Stimulated activated CD4-positive, alpha-beta T cell treated with anti-CD3 and anti-CD28 coated beads, TNF-alpha, amount 100 ng/mL, for 24 hours (primary cell): Measurements from ENCODE around the gene RPS3A.
A peak's percentile ranks its signal among the peaks of the same experiment; 100 is the strongest.
"Not testable (repeated sequence)": the region's sequence is repeated elsewhere in the genome, so short reads cannot be mapped to it uniquely, and the experiment has no call there.

ENCODE experiments used
- DNase-seq, 3 experiments: peaks; one replicate each; pipeline ENCODE4 v3.0.0-alpha.2; 2020; ENCODE audit warnings: low read depth in 3 of 3

RPS3A gene

GRCh38 chr4:151099229-151099975 is at the start of gene RPS3A:
Gene RPS3A, plus strand, starts transcription at chr4:151099628. Its CDS starts 25 bp downstream, at chr4:151099653.
- peak; percentile 96 to 97 (median 96) for DNase-seq

GRCh38 chr4:151052785-151053184 is 46.6 kb upstream of the RPS3A start:
- no peak for DNase-seq

GRCh38 chr4:151055539-151055938 is 43.9 kb upstream of the RPS3A start:
- DNase-seq: no peak

GRCh38 chr4:151063143-151063542 is 36.3 kb upstream of the RPS3A start:
- not testable (repeated sequence) for DNase-seq

GRCh38 chr4:151067316-151067970 is 32.0 kb upstream of the RPS3A start:
- DNase-seq: no peak

- no peak for DNase-seq
Observed at GRCh38 chr4:151074416-151074916, 25.0 kb upstream of the RPS3A start.

GRCh38 chr4:151077978-151078377 is 21.4 kb upstream of the RPS3A start:
- DNase-seq: not testable (repeated sequence)

- no peak for DNase-seq
Observed at GRCh38 chr4:151087467-151087866, 12.0 kb upstream of the RPS3A start.

GRCh38 chr4:151091047-151091446 is 8.4 kb upstream of the RPS3A start:
- no peak for DNase-seq

GRCh38 chr4:151092488-151092887 is 6.9 kb upstream of the RPS3A start:
- DNase-seq: no peak

- DNase-seq: no peak
Observed at GRCh38 chr4:151093203-151093602, 6.2 kb upstream of the RPS3A start.

GRCh38 chr4:151094290-151094751 is 5.1 kb upstream of the RPS3A start:
- no peak for DNase-seq

- DNase-seq: no peak
Observed at GRCh38 chr4:151095142-151095541, 4.3 kb upstream of the RPS3A start.

- DNase-seq: no peak
Observed at GRCh38 chr4:151097759-151098158, 1.7 kb upstream of the RPS3A start.

- DNase-seq: no peak
Observed at GRCh38 chr4:151098979-151099228, 524 bp upstream of the RPS3A start.

GRCh38 chr4:151099976-151100417 is 569 bp downstream of the RPS3A start:
- DNase-seq: peak in 1 of 3 experiments; percentile 12

- no peak for DNase-seq
Observed at GRCh38 chr4:151100531-151100930, 1.1 kb downstream of the RPS3A start.

- no peak for DNase-seq
Observed at GRCh38 chr4:151103758-151104157, 4.3 kb downstream of the RPS3A start.

GRCh38 chr4:151104621-151105020 is 5.2 kb downstream of the RPS3A start:
- DNase-seq: no peak

- no peak for DNase-seq
Observed at GRCh38 chr4:151105454-151106032, 6.1 kb downstream of the RPS3A start.

GRCh38 chr4:151107063-151107462 is 7.6 kb downstream of the RPS3A start:
- DNase-seq: no peak

- no peak for DNase-seq
Observed at GRCh38 chr4:151110236-151110635, 10.8 kb downstream of the RPS3A start.

- no peak for DNase-seq
Observed at GRCh38 chr4:151114338-151114737, 14.9 kb downstream of the RPS3A start.
